ENCODE data around the gene RALGPS1. TPM values are rescaled to one million over a fixed set of nuclear protein-coding genes. Genes with fewer than 3 reads are reported as not detected.

RALGPS1 gene
- total and polyA plus RNA-seq, 2 of the 8 experiments (the other 6 are each of a cell fraction or from before 2014, with no cell fraction given) = 20.0 to 23.5 TPM

DNA sequence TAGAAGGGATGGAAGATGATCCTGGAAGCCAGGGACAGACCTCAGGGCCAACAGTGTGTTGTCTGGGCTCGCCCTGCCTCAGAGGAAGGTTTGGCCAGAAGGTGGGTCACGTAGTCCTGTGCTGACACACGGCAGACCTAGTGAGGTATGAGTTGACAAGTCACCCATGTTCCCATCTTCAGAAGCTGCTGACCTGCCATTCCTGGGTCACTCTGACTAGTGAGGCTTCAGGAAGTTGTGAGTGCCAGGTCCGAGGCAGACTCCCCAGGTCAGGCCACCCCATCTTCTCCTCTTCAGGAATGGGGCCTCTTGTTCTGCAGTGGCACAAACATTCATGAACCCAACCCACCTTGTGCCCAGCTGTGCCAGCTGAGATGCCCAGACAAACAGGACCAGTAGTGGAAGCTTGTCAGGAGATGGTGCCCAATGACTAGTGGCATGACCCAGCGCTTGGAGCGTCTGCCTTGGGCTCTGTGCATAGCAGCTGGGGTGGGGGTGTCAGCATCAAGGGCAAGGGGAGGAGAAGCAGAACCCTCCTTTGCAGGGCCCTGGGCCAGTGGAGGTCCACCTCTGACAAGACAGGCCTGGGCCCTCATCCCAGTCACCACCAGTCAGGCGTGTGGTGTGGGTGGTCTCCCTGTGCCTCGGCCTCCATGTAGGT is 224.6 kb downstream of the RALGPS1 start (continued):
- TF ChIP-seq RXRA (IDR thresholded peaks at IDR 0.05; ENCODE audit: insufficient read depth, low read depth, low read length) (no peak), CBX5 (IDR thresholded peaks at IDR 0.05; ENCODE audit: low read depth, low read length) (no peak), POU5F1 (IDR thresholded peaks at IDR 0.05; ENCODE audit: low read depth, low read length) (no peak)
- TF ChIP-seq, protein P1, sequence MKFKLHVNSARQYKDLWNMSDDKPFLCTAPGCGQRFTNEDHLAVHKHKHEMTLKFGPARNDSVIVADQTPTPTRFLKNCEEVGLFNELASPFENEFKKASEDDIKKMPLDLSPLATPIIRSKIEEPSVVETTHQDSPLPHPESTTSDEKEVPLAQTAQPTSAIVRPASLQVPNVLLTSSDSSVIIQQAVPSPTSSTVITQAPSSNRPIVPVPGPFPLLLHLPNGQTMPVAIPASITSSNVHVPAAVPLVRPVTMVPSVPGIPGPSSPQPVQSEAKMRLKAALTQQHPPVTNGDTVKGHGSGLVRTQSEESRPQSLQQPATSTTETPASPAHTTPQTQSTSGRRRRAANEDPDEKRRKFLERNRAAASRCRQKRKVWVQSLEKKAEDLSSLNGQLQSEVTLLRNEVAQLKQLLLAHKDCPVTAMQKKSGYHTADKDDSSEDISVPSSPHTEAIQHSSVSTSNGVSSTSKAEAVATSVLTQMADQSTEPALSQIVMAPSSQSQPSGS (IDR thresholded peaks at IDR 0.05; ENCODE audit: low read length) = no peak
- TF ChIP-seq, protein P2, sequence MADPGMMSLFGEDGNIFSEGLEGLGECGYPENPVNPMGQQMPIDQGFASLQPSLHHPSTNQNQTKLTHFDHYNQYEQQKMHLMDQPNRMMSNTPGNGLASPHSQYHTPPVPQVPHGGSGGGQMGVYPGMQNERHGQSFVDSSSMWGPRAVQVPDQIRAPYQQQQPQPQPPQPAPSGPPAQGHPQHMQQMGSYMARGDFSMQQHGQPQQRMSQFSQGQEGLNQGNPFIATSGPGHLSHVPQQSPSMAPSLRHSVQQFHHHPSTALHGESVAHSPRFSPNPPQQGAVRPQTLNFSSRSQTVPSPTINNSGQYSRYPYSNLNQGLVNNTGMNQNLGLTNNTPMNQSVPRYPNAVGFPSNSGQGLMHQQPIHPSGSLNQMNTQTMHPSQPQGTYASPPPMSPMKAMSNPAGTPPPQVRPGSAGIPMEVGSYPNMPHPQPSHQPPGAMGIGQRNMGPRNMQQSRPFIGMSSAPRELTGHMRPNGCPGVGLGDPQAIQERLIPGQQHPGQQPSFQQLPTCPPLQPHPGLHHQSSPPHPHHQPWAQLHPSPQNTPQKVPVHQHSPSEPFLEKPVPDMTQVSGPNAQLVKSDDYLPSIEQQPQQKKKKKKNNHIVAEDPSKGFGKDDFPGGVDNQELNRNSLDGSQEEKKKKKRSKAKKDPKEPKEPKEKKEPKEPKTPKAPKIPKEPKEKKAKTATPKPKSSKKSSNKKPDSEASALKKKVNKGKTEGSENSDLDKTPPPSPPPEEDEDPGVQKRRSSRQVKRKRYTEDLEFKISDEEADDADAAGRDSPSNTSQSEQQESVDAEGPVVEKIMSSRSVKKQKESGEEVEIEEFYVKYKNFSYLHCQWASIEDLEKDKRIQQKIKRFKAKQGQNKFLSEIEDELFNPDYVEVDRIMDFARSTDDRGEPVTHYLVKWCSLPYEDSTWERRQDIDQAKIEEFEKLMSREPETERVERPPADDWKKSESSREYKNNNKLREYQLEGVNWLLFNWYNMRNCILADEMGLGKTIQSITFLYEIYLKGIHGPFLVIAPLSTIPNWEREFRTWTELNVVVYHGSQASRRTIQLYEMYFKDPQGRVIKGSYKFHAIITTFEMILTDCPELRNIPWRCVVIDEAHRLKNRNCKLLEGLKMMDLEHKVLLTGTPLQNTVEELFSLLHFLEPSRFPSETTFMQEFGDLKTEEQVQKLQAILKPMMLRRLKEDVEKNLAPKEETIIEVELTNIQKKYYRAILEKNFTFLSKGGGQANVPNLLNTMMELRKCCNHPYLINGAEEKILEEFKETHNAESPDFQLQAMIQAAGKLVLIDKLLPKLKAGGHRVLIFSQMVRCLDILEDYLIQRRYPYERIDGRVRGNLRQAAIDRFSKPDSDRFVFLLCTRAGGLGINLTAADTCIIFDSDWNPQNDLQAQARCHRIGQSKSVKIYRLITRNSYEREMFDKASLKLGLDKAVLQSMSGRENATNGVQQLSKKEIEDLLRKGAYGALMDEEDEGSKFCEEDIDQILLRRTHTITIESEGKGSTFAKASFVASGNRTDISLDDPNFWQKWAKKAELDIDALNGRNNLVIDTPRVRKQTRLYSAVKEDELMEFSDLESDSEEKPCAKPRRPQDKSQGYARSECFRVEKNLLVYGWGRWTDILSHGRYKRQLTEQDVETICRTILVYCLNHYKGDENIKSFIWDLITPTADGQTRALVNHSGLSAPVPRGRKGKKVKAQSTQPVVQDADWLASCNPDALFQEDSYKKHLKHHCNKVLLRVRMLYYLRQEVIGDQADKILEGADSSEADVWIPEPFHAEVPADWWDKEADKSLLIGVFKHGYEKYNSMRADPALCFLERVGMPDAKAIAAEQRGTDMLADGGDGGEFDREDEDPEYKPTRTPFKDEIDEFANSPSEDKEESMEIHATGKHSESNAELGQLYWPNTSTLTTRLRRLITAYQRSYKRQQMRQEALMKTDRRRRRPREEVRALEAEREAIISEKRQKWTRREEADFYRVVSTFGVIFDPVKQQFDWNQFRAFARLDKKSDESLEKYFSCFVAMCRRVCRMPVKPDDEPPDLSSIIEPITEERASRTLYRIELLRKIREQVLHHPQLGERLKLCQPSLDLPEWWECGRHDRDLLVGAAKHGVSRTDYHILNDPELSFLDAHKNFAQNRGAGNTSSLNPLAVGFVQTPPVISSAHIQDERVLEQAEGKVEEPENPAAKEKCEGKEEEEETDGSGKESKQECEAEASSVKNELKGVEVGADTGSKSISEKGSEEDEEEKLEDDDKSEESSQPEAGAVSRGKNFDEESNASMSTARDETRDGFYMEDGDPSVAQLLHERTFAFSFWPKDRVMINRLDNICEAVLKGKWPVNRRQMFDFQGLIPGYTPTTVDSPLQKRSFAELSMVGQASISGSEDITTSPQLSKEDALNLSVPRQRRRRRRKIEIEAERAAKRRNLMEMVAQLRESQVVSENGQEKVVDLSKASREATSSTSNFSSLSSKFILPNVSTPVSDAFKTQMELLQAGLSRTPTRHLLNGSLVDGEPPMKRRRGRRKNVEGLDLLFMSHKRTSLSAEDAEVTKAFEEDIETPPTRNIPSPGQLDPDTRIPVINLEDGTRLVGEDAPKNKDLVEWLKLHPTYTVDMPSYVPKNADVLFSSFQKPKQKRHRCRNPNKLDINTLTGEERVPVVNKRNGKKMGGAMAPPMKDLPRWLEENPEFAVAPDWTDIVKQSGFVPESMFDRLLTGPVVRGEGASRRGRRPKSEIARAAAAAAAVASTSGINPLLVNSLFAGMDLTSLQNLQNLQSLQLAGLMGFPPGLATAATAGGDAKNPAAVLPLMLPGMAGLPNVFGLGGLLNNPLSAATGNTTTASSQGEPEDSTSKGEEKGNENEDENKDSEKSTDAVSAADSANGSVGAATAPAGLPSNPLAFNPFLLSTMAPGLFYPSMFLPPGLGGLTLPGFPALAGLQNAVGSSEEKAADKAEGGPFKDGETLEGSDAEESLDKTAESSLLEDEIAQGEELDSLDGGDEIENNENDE (IDR thresholded peaks at IDR 0.05; ENCODE audit: insufficient replicate concordance, low read length) = no peak

Measured in H1 (cell line).